Testis (tissue), 3 donors: ENCODE measurements around the gene CCSER1. TPM values are rescaled to one million over a fixed set of nuclear protein-coding genes. Genes with fewer than 3 reads are reported as not detected.

ENCODE experiments used
- DNase-seq: peaks from one replicate; pipeline ENCODE4 v3.0.0-alpha.2; 2019
- H3K27ac ChIP-seq, 2 donors: fragments of 200-600 bp; sonication (generic); one replicate each; pipeline ENCODE4 v1.5.1; 2019
- H3K27me3 ChIP-seq: fragments of 200-600 bp; sonication (generic); one replicate; pipeline ENCODE4 v1.5.1; 2019
- H3K36me3 ChIP-seq: fragments of 200-600 bp; sonication (generic); one replicate; pipeline ENCODE4 v1.5.1; 2017; ENCODE audit warnings: low read depth; ENCODE audit errors: missing control alignments
- H3K4me1 ChIP-seq: fragments of 200-600 bp; sonication (generic); one replicate; pipeline ENCODE4 v1.5.1; 2019
- H3K4me3 ChIP-seq, 2 donors: fragments of 200-600 bp; sonication (generic); one replicate each; pipeline ENCODE4 v1.5.1; 2017 to 2019
- H3K9me3 ChIP-seq: fragments of 200-600 bp; sonication (generic); one replicate; pipeline ENCODE4 v1.5.1; 2017
- CTCF ChIP-seq, 3 experiments: fragments of 450-650 bp in 2 of 3; fragments of 200-600 bp in 1 of 3; sonication (generic) in 1 of 3; IDR thresholded peaks; one replicate each; pipeline ENCODE4 v1.5.1; 2016 to 2019; ENCODE audit warnings: antibody characterized with exemption in 3 of 3, mild to moderate bottlenecking in 2 of 3, moderate library complexity in 1 of 3
- POLR2A ChIP-seq: fragments of 450-650 bp; IDR thresholded peaks from one replicate; pipeline ENCODE4 v1.6.1; 2017; ENCODE audit warnings: antibody characterized with exemption, mild to moderate bottlenecking, moderate library complexity
- WGBS, 2 donors: methylation state at CpG; one replicate each; pipeline ENCODE4 v1.1.5; 2018; 5-methylcytosine and 5-hydroxymethylcytosine counted together
- intact Hi-C: fragments of 100-400 bp; cut with DNase I; formaldehyde crosslinking; loops from one replicate; pipeline ENCODE4 v1.15.1; 2023; ENCODE audit warnings: low total_unique reads
- polyA plus RNA-seq: library from polyadenylated mRNA; stranded (reverse); fragments of 350-450 nt; fragmentation: Illumina TruSeq; extraction: RNeasy Lipid Tissue Mini Kit (QIAGEN cat#74804); gene quantifications from one replicate; pipeline ENCODE4 v1.2.3, GENCODE V29; 2014; ENCODE audit warnings: low read depth, low replicate concordance; ENCODE audit not compliant: insufficient read depth
- total RNA-seq, 2 donors: library from RNA; depleted of rRNA; stranded (reverse); fragments of >200 nt; gene quantifications; one replicate each; pipeline ENCODE4 v1.2.3, GENCODE V29; 2016

Gene CCSER1
- total and polyA plus RNA-seq, 3 donors from 2014 or later: 20.2 to 105 (median 82.8) TPM

- intact Hi-C loops: no loop called here
- Histone ChIP-seq H3K4me3 (no peak overlapping the region), H3K27me3 (no peaks in the 10 kb centered on the region), H3K27ac (no peak overlapping the region), H3K4me1 (no peaks in the 10 kb centered on the region), H3K9me3 (no peaks in the 10 kb centered on the region), H3K36me3 (no peaks in the 10 kb centered on the region)
- DNase-seq: no peak
- TF ChIP-seq CTCF (IDR thresholded peaks at IDR 0.05) (no peak), POLR2A (no peak)
Measured at GRCh38 chr4:90845777-90846176, 718.6 kb downstream of the CCSER1 start.

- 71 to 73% methylated on average over 4 of the region's 4 CpGs for WGBS, 2 donors
- DNase-seq: no peak
- H3K4me1 ChIP-seq: no peaks in the 10 kb centered on the region
Measured at GRCh38 chr4:90852237-90852636, 725.0 kb downstream of the CCSER1 start.

GRCh38 chr4:90855111-90855510, 727.9 kb downstream of the CCSER1 start:
- DNase-seq: no peak
- Histone ChIP-seq H3K27me3 (no peaks in the 10 kb centered on the region), H3K4me3 (no peak overlapping the region), H3K36me3 (no peaks in the 10 kb centered on the region), H3K27ac (no peak overlapping the region), H3K9me3 (no peaks in the 10 kb centered on the region), H3K4me1 (no peaks in the 10 kb centered on the region)
- no peak for TF ChIP-seq CTCF (IDR thresholded peaks at IDR 0.05)
- no peak for TF ChIP-seq POLR2A
- intact Hi-C loops: no loop called here

More at GRCh38 chr4:90852237-90852636, 725.0 kb downstream of the CCSER1 start:
- H3K4me3 ChIP-seq: no peak overlapping the region
- no peaks in the 10 kb centered on the region for H3K27me3 ChIP-seq
- no peaks in the 10 kb centered on the region for H3K9me3 ChIP-seq
- TF ChIP-seq POLR2A: no peak
- H3K27ac ChIP-seq: no peak overlapping the region
- H3K36me3 ChIP-seq: no peaks in the 10 kb centered on the region
- intact Hi-C loops: no loop called here

GRCh38 chr4:90857081-90857820, 730.1 kb downstream of the CCSER1 start:
- TF ChIP-seq POLR2A (no peak), CTCF (IDR thresholded peaks at IDR 0.05) (no peak)
- 87 to 96% methylated on average over 2 of the region's 2 CpGs for WGBS, 2 donors
- no peaks in the 10 kb centered on the region for H3K4me1 ChIP-seq
- intact Hi-C loops: no loop called here
- no peaks in the 10 kb centered on the region for H3K36me3 ChIP-seq
- H3K4me3 ChIP-seq: no peak overlapping the region
- H3K9me3 ChIP-seq: no peaks in the 10 kb centered on the region
- no peak overlapping the region for H3K27ac ChIP-seq
- DNase-seq: no peak
- H3K27me3 ChIP-seq: no peaks in the 10 kb centered on the region

- Histone ChIP-seq H3K27me3 (no peaks in the 10 kb centered on the region), H3K27ac (no peak overlapping the region), H3K36me3 (no peaks in the 10 kb centered on the region), H3K4me1 (no peaks in the 10 kb centered on the region), H3K4me3 (no peak overlapping the region), H3K9me3 (no peaks in the 10 kb centered on the region)
- TF ChIP-seq POLR2A: no peak
- TF ChIP-seq CTCF (IDR thresholded peaks at IDR 0.05): no peak
- WGBS, 2 donors: 73 to 90% methylated on average over 2 of the region's 2 CpGs
- intact Hi-C loops: no loop called here
- DNase-seq: no peak
Measured at GRCh38 chr4:90875791-90876190, 748.6 kb downstream of the CCSER1 start.
